Type B pancreatic cell (in vitro differentiated cells): ENCODE results near the gene P3H3. TPM values are rescaled to one million over a fixed set of nuclear protein-coding genes. Genes with fewer than 3 reads are reported as not detected.
"Not testable (repeated sequence)": the region's sequence is repeated elsewhere in the genome, so short reads cannot be mapped to it uniquely, and the experiment has no call there.

ENCODE experiments used
- DNase-seq: peaks from one replicate; pipeline ENCODE4 v3.0.0; 2021; ENCODE audit warnings: mixed read lengths; ENCODE audit not compliant: unreplicated experiment; ENCODE audit errors: extremely low spot score
- H3K27ac Mint-ChIP-seq: 2 replicates; pipeline ENCODE4 v1.8.0; 2021; ENCODE audit warnings: mild to moderate bottlenecking, mixed read lengths
- H3K27me3 Mint-ChIP-seq: 2 replicates; pipeline ENCODE4 v1.8.0; 2021; ENCODE audit warnings: mixed read lengths
- H3K36me3 Mint-ChIP-seq: 2 replicates; pipeline ENCODE4 v1.8.0; 2021; ENCODE audit warnings: mixed read lengths
- H3K4me1 Mint-ChIP-seq: one replicate; pipeline ENCODE4 v1.8.0; 2021; ENCODE audit warnings: mixed read lengths; ENCODE audit not compliant: unreplicated experiment
- H3K4me3 Mint-ChIP-seq: 2 replicates; pipeline ENCODE4 v1.8.0; 2021; ENCODE audit warnings: mild to moderate bottlenecking, mixed read lengths
- H3K9me3 Mint-ChIP-seq: 2 replicates; pipeline ENCODE4 v1.8.0; 2021; ENCODE audit warnings: mixed read lengths
- CTCF ChIP-seq: fragments of 200-600 bp; sonication (generic); conservative IDR thresholded peaks from 2 replicates; pipeline ENCODE4 v1.5.0; 2021; ENCODE audit warnings: antibody characterized with exemption, mild to moderate bottlenecking
- total RNA-seq: library from RNA; stranded (reverse); gene quantifications from 2 replicates; pipeline ENCODE4 v1.2.1, GENCODE V29; 2021; ENCODE audit warnings: low replicate concordance

Gene P3H3
- total RNA-seq, 1 donor from 2014 or later, result 66.0 TPM

GRCh38 chr12:6863586-6864321 is 35.5 kb downstream of the P3H3 start:
- no peak for TF ChIP-seq CTCF
- H3K27ac Mint-ChIP-seq, result no peak overlapping the region
- peaks cover 9% of the 10 kb centered on the region for H3K4me1 Mint-ChIP-seq
- H3K27me3 Mint-ChIP-seq, result no peaks in the 10 kb centered on the region
- peaks cover 41% of the 10 kb centered on the region for H3K36me3 Mint-ChIP-seq
- no peak for DNase-seq
- H3K9me3 Mint-ChIP-seq, result no peaks in the 10 kb centered on the region
- H3K4me3 Mint-ChIP-seq, result no peak overlapping the region

GRCh38 chr12:6865307-6865706 is 37.1 kb downstream of the P3H3 start:
- not testable (repeated sequence) for H3K27me3 Mint-ChIP-seq, H3K27ac Mint-ChIP-seq, DNase-seq, H3K9me3 Mint-ChIP-seq
- H3K36me3 Mint-ChIP-seq, result peaks cover 52% of the 10 kb centered on the region
- peak overlapping the region; percentile 70 for H3K4me3 Mint-ChIP-seq
- H3K4me1 Mint-ChIP-seq, result peaks cover 18% of the 10 kb centered on the region

- no peak for TF ChIP-seq CTCF
- Mint-ChIP-seq H3K4me3 (peak overlapping the region; percentile 97), H3K27me3 (no peaks in the 10 kb centered on the region), H3K27ac (peak overlapping the region; percentile 96), H3K4me1 (peaks cover 18% of the 10 kb centered on the region), H3K9me3 (no peaks in the 10 kb centered on the region), H3K36me3 (peaks cover 46% of the 10 kb centered on the region)
- DNase-seq, result no peak
Observed at GRCh38 chr12:6866163-6866919, 38.1 kb downstream of the P3H3 start.

- H3K4me3 Mint-ChIP-seq, result peak overlapping the region; percentile 97
- DNase-seq, result no peak
- H3K27me3 Mint-ChIP-seq, result no peaks in the 10 kb centered on the region
- no peaks in the 10 kb centered on the region for H3K9me3 Mint-ChIP-seq
- no peak for TF ChIP-seq CTCF
- H3K4me1 Mint-ChIP-seq, result peaks cover 23% of the 10 kb centered on the region
- H3K27ac Mint-ChIP-seq, result peak overlapping the region; percentile 96
- H3K36me3 Mint-ChIP-seq, result peaks cover 45% of the 10 kb centered on the region
Observed at GRCh38 chr12:6866920-6867412, 38.8 kb downstream of the P3H3 start.

- Mint-ChIP-seq H3K27me3 (no peaks in the 10 kb centered on the region), H3K36me3 (peaks cover 40% of the 10 kb centered on the region), H3K4me1 (peaks cover 27% of the 10 kb centered on the region), H3K27ac (peak within 1 kb of the TSS; percentile 96), H3K4me3 (peak within 1 kb of the TSS; percentile 97), H3K9me3 (no peaks in the 10 kb centered on the region)
- TF ChIP-seq CTCF, result no peak
- peak; percentile 85 for DNase-seq
Observed at GRCh38 chr12:6867413-6868210, 39.4 kb downstream of the P3H3 start, which contains the start of gene TPI1. TPI1 (plus strand) TSS chr12:6867531; CDS start chr12:6867567, 36 bp downstream.
